CD4-positive, alpha-beta T cell treated with Interleukin-17A for 4 hours (primary cell): ENCODE results near the gene GRIN2D.
"Not testable (repeated sequence)": the region's sequence is repeated elsewhere in the genome, so short reads cannot be mapped to it uniquely, and the experiment has no call there.

Experiments
- DNase-seq: peaks from one replicate; pipeline ENCODE4 v3.0.0-alpha.2; 2020; ENCODE audit warnings: mixed read lengths

The GRIN2D gene

GRCh38 chr19:48371771-48372170 lies 21.7 kb upstream of the GRIN2D start:
- DNase-seq, result not testable (repeated sequence)

GRCh38 chr19:48372904-48373303 lies 20.6 kb upstream of the GRIN2D start:
- DNase-seq, result no peak

DNA sequence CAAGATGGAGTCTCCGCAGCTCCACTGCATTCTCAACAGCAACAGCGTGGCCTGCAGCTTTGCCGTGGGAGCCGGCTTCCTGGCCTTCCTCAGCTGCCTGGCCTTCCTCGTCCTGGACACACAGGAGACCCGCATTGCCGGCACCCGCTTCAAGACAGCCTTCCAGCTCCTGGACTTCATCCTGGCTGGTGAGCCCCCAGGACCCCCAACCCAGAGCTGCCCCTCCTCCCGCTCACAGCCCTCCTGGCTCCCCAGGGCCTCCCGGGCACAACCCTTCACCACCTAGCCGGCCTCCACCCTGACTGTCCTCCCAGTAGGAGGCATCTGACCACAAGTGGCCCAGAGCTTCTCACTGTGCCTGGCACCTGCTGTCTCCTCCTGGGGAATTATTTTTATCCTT lies 19.9 kb upstream of the GRIN2D start:
- DNase-seq, result no peak

DNA sequence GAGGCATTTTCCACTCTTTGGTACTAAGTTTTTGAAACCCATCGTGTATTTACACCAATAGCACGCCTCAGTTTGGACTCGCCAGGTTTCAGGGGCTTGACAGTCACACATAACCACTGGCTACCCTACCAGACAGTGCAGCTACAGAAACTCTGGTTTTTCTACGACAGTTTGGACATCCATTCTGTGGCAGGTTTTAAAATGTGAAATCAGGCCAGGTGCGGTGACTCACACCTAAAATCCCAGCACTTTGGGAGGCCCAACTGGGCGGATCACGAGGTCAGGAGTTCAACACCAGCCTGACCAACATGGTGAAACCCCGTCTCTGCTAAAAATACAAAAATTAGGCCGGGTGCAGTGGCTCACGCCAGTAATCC lies 15.3 kb upstream of the GRIN2D start:
- no peak for DNase-seq

GRCh38 chr19:48379058-48379457 lies 14.4 kb upstream of the GRIN2D start:
- DNase-seq, result no peak

- DNase-seq, result no peak
These were observed 12.1 kb upstream of the GRIN2D start for GRCh38 chr19:48381178-48381950.

GRCh38 chr19:48382286-48382685 lies 11.2 kb upstream of the GRIN2D start:
- no peak for DNase-seq

DNA sequence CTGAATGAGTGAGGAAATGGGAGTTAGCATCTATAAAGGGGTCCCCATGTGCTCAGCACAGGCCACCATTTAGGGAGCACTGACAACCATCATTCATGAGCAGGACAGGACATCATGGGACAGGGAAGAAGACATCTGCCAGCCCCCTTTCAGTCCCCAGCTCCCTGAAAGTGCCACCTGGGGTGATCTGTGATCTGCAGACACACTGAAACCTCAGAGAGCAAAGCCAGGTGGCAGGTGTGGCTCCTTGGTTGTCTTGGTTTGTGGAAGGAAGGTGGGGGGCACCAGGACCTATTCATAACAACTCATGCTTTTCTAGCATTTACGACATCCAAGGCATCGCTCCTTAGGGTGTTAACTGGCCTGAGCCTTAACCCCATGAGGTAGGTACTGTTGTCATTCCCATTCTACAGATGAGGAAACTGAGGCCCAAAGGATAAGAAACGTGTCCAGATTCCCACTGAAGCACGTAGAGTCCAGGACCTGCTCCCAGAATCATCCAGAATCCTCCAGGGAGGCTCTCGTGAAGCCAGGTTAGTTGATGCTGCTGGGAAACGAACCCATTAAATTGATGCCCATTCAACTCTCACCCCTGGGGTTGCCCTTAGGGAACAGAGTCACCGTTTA lies 7.9 kb upstream of the GRIN2D start:
- DNase-seq, result no peak

- no peak for DNase-seq
These were observed 6.5 kb upstream of the GRIN2D start for GRCh38 chr19:48386981-48387380.

DNA sequence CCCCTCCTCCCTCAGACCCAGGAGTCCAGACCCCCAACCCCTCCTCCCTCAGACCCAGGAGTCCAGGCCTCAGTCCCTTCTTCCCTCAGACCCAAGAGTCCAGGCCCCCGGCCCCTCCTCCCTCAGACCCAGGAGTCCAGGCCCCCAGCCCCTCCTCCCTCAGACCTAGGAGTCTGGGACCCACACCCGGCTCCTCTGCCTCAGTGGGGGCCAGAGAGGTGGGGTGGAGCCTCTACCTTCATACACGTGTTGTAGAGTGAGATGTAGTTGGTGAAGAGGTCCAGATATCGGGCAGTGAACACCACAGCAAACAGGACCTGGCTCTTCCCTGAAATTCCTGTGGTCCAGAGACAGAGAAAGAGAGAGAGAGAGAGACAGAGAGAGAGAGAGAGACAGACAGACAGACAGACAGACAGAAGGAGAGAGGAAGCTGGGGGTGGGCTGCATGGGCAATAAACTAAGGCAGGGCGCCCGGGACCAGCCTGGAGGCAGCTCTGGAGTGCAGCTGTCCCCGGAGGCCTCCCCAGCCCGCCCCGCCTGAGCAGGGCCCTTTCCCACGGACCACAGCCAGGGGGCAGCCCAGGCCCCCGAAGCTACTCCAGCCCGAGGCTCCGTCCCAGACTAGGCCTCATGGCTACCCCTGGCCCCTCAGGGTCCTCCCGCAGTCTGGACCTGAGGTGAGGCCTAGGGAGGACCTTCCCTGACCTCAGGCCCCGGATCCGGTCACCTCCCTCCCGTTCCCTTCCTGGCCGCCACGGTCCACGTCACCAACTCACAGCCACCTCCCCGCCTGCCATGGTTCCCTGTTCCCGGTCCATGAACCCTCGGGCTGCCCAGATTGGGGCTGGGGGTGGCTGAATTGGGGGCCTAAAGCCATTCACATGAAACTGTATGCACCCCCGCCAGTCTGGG lies 3.0 kb upstream of the GRIN2D start:
- peak; percentile 72 for DNase-seq

GRCh38 chr19:48391100-48392005 lies 2.1 kb upstream of the GRIN2D start, which contains the start of gene KDELR1:
Gene KDELR1, minus strand, starts transcription at chr19:48391551. Its CDS starts 193 bp downstream, at chr19:48391358.
- DNase-seq, result peak; percentile 76

GRCh38 chr19:48392006-48392344 lies 1.5 kb upstream of the GRIN2D start:
- not testable (repeated sequence) for DNase-seq

DNA sequence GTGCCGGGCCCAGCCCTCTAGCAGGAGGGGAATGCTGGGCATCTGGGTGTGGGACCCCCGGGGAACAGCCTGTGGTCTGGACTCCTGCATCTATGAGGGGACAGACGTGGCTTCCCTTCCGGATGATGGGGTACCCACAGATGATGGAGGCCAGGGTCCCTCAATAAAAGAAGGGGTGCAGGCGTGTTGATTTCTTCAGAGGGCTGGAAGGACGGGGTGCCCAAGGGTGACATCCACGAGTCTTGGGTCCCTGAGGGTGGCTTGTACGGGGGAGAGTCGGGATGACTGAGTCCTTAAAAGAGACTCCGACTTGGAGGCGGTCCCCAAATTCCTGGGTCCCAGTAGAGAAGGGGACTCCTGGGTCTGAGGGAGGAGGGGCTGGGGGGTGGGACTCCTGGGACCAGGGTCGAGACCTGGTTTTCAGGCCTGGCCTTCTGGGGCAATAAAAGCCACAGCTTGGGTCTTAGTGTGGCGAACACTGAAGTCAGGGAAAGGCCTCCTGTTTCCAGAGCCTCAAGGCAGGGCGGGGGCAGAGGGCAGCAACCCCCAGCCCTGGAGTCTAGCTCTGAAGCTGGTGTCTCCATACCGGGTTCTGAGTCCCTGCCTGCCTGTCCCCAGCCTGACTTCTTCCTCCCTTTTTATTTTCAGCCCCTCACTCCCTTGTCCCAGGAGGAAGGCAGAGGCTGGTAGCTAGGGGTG lies 459 bp upstream of the GRIN2D start:
- no peak for DNase-seq

- DNase-seq, result peak; percentile 14
These were observed 1.1 kb downstream of the GRIN2D start for GRCh38 chr19:48394331-48395169.

DNA sequence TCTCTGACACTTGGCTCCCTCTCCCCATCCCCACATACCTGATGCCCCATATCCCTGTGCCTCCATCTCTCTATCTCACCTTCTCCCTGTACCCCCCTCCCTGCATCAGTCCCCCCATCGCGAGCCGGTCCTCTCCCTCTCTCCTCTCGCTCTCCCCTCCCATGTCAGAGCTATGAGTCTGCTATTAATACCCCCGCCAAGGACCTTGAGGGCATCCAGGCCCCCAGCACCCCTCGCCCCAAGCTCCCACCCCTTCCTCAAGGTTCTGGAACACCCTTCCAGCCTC lies 1.6 kb downstream of the GRIN2D start:
- no peak for DNase-seq

DNA sequence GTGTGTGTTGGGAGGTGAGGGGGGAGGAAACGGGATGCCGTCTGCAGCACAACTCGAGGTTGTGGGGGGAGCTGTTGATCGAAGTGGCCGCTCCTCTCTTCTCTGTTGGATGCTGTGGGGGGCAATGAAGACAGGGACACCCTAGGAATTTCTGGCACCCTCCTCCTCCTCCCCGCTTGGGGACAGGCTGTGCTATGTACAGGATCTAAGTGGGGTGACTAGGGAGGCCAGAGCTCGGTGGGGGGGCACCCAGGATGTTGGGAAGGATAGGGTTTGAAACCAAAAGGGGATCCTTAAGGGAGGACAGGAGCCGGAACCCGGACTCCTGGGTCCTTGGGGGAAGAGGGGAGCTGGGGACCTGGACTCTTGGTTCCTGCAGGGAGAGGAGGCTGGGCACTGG lies 2.0 kb downstream of the GRIN2D start:
- DNase-seq, result no peak

DNA sequence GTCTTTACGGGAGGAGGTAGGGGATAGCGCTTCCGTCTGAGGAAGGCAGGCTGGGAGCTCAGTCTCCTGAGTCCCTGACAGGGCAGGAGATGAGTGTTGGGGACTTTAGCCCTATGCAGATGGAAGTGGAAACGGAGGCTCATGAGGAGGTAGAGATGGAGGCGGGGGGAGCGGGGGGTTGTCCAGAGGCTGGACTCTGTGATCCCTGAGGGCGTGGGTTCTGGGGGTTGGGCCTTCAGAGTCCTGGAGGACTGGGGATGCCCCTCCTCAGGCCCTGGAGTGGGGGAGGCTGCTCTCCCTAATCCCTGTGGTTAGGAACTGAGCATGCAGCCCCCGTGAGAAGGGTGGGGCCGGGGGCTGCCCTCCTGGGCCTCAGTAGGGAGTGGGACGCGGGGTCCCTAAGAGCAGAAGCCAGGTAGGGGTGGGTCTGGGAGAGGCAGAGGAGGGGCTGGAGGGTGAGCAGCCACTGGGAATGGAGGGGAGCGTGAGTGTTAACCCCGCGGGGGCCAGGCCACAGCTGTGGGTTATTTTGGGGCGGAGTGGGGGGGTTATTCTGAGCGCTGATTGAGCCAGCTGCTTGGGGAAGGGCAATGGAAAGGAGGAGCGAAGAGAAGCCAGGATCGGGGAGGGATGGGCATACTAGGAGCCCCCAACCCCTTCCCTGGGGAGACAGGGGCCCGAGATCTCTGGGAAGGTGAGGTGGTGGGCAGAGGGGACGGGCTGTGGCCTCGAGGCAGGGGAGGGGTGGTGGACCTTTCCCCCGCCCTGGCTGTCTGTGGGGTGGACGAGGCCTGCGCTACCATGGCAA lies 2.8 kb downstream of the GRIN2D start:
- DNase-seq, result no peak

GRCh38 chr19:48396824-48397176 lies 3.3 kb downstream of the GRIN2D start:
- no peak for DNase-seq

GRCh38 chr19:48397263-48398101 lies 4.0 kb downstream of the GRIN2D start:
- DNase-seq, result no peak

DNA sequence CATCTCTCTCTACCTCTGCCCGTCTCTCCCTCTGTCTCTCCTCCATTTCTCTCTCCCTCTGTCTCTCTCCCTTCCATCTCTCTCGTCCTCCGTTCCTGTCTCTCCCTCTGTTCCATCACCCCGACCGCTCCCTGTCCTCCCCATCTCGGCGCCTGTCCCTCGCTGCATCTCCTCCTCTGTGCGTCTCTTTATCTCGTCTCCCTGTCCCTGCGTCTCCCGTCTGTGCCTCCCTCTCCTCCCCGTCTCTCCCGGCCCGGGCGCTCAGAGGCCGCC lies 4.6 kb downstream of the GRIN2D start:
- DNase-seq, result no peak
